BE2C (cell line): Measurements from ENCODE around the gene TFCP2.
"Not testable (repeated sequence)": the region's sequence is repeated elsewhere in the genome, so short reads cannot be mapped to it uniquely, and the experiment has no call there.

Experiments used
- DNase-seq: peaks from one replicate; pipeline ENCODE4 v3.0.0-alpha.2; 2020
- H3K27me3 ChIP-seq: fragments of 250-450 bp; sonication (Bioruptor Pico); 2 replicates; pipeline ENCODE4 v1.5.1; 2020; ENCODE audit warnings: mild to moderate bottlenecking
- H3K36me3 ChIP-seq: fragments of 250-450 bp; sonication (Bioruptor Pico); 2 replicates; pipeline ENCODE4 v1.5.1; 2020; ENCODE audit warnings: mild to moderate bottlenecking
- H3K4me1 ChIP-seq: fragments of 250-450 bp; sonication (Bioruptor Pico); 2 replicates; pipeline ENCODE4 v1.5.1; 2020
- H3K4me3 ChIP-seq: 2 replicates; pipeline ENCODE4 v1.5.1; 2011; ENCODE audit warnings: low read depth, low read length
- H3K9me3 ChIP-seq: fragments of 250-450 bp; sonication (Bioruptor Pico); 2 replicates; pipeline ENCODE4 v1.5.1; 2020
- TF ChIP-seq, protein P1 (sequence below): IDR thresholded peaks from 2 replicates; pipeline ENCODE4 v1.5.1; 2012; ENCODE audit warnings: mild to moderate bottlenecking, low read depth, low read length

TFCP2 gene

DNA sequence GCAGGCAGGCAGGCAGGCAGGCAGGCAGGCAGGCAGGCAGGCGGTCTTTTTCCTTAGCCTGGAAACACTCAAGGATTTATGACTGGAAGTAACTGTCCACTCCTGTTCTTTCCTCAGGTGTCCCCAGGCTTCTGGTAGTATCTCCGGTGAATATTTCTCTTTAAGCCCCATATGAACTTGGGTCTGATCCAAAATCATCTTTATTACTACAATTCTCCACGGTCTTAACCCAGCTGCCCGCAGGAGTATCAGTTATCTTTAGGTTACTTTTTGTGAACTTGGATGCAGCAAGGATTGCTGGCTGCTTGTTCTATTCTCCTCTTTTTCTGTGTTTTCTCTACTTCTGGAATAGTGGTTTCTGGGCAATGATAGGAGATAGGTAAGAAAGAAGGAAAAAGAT is 92.8 kb downstream of the TFCP2 start:
- 0 out of 2 replicates have a peak, but pooled peaks cover 2% of the 10 kb centered on the region for H3K4me1 ChIP-seq
- no peaks in the 10 kb centered on the region for H3K27me3 ChIP-seq

DNA sequence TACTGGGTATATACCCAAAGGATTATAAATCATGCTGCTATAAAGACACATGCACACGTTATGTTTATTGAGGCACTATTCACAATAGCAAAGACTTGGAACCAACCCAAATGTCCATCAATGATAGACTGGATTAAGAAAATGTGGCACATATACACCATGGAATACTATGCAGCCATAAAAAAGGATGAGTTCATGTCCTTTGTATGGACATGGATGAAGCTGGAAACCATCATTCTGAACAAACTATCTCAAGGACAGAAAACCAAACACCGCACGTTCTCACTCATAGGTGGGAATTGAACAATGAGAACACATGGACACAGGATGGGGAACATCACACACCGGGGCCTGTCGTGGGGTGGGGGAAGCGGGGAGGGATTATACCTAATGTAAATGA is 94.1 kb downstream of the TFCP2 start:
- not testable (repeated sequence) for H3K9me3 ChIP-seq, H3K36me3 ChIP-seq, H3K4me3 ChIP-seq, DNase-seq, H3K4me1 ChIP-seq, H3K27me3 ChIP-seq

More for the DNA sequence above, 92.8 kb downstream of the TFCP2 start:
- Histone ChIP-seq H3K4me3 (no peak overlapping the region), H3K36me3 (no peaks in the 10 kb centered on the region), H3K9me3 (no peaks in the 10 kb centered on the region)
- TF ChIP-seq, protein P1, sequence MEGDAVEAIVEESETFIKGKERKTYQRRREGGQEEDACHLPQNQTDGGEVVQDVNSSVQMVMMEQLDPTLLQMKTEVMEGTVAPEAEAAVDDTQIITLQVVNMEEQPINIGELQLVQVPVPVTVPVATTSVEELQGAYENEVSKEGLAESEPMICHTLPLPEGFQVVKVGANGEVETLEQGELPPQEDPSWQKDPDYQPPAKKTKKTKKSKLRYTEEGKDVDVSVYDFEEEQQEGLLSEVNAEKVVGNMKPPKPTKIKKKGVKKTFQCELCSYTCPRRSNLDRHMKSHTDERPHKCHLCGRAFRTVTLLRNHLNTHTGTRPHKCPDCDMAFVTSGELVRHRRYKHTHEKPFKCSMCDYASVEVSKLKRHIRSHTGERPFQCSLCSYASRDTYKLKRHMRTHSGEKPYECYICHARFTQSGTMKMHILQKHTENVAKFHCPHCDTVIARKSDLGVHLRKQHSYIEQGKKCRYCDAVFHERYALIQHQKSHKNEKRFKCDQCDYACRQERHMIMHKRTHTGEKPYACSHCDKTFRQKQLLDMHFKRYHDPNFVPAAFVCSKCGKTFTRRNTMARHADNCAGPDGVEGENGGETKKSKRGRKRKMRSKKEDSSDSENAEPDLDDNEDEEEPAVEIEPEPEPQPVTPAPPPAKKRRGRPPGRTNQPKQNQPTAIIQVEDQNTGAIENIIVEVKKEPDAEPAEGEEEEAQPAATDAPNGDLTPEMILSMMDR: no peak
- DNase-seq: no peak

DNA sequence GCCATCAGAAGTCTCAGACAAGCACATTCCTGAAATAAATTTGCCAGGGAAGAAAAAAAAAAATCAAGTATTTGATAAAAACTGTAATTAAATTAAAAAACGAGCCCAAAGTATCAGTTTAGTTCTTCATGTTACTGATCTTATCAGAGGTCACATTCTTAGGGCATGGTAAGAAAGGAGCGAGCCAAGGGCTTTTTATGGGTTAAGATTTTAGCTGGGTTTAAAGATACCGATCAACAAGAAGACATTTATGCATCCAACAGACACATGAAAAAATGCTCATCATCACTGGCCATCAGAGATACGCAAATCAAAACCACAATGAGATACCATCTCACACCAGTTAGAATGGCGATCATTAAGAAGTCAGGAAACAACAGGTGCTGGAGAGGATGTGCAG is 94.6 kb downstream of the TFCP2 start:
- H3K36me3 ChIP-seq: peaks cover 11% of the 10 kb centered on the region
- H3K4me3 ChIP-seq, DNase-seq, H3K4me1 ChIP-seq, H3K27me3 ChIP-seq, H3K9me3 ChIP-seq: not testable (repeated sequence)

DNA sequence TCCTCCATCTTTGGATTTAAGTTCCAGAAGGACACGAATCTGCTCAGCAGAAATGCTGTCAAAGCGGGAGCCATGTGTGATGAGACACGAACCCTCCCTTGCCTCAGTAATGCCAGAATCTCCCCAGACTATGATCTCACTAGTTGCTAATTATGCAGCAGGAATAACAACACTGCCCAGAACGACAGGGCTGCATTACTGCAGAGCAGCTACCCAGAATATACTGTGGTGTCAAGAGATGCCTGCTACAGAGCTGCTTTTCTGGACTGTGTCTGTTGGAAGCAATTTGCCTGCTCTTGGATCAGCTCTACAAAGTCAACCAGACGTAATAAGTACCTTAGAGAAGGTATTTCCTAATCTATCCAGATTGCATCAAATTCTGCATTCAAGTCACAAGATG is 95.0 kb downstream of the TFCP2 start:
- H3K4me3 ChIP-seq: no peak overlapping the region
- H3K27me3 ChIP-seq: no peaks in the 10 kb centered on the region
- DNase-seq: no peak
- TF ChIP-seq, protein P1: no peak
- H3K36me3 ChIP-seq: peaks cover 14% of the 10 kb centered on the region
- 0 out of 2 replicates have a peak, but pooled peaks cover 2% of the 10 kb centered on the region for H3K4me1 ChIP-seq
- H3K9me3 ChIP-seq: no peaks in the 10 kb centered on the region

DNA sequence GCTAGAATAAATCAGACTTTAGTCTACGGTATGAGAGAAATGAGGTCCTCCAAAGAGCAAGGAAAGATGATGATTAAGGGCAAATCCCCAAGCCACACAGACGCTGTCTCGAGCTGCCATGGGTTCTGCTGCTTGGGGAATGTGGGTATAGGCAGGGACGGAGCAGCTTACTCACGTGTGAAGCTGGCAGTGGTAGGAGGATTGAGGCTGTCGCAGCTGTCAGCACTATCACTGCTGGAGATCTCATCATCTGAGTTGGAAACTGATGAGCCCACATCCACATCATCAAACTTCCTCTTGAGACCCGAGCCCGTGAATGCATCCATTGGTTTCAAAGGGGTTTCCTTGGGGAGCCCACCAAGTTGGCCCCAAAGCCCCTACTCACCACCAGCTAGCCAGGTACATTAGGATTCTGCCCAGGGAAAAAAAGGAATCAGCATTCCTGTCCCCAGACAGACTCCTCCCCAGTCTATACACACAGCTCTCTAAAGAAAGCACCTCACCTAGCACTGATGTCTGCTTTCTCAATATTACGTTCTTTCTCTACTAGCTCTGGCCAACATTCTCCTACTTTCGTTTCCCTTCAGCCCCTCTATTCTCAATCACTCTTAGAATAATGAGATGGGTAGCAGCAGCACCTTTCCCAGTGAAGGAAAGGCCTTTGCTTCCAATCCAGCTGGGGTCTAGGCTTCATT is 96.6 kb downstream of the TFCP2 start:
- Histone ChIP-seq H3K4me1 (0 out of 2 replicates have a peak, but pooled peaks cover 2% of the 10 kb centered on the region), H3K9me3 (no peaks in the 10 kb centered on the region), H3K4me3 (no peak overlapping the region), H3K36me3 (peaks cover 24% of the 10 kb centered on the region), H3K27me3 (no peaks in the 10 kb centered on the region)
- TF ChIP-seq, protein P1: no peak
- no peak for DNase-seq

DNA sequence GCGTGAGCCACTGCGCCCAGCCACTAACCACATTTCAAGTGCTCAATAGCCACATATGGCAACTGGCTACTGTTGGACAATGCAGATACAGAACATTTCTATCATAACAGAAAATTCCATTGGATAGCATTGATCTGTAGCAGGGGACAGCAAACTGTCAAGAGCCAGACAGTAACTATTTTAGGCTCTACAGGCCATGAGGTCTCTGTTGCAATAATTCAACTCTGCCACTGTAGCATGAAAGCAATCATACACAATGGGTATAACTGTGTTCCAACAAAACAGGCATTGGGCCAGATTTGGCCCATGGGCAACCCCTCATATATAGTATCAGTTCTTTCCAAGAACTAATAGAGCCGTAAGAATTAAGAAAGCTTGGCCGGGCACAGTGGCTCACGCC is 97.5 kb downstream of the TFCP2 start:
- no peaks in the 10 kb centered on the region for H3K9me3 ChIP-seq
- H3K36me3 ChIP-seq: peaks cover 26% of the 10 kb centered on the region
- TF ChIP-seq, protein P1: no peak
- no peaks in the 10 kb centered on the region for H3K27me3 ChIP-seq
- no peak for DNase-seq
- H3K4me3 ChIP-seq: no peak overlapping the region
- peaks cover 2% of the 10 kb centered on the region; the same call in 1 of the 2 replicates for H3K4me1 ChIP-seq

DNA sequence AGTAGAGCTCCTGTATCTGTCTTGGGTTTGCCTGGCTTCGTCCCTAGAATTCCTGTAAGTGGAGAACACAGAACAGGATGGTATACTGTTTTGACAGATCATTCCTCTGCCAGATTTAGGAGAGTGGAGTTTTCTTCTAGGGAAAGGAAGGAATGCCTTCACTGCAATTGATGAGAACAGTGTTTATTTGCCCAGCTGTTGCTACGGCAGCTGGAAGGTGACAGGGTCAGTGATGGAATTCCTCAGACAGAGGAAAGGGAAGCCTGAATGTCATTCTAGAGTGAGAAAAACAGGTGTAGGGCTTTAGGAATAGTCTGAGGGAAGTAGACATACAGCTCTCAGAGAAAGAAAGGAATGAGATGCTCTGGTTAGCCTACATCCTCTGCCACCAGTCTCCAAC is 101.3 kb downstream of the TFCP2 start:
- Histone ChIP-seq H3K27me3 (no peaks in the 10 kb centered on the region), H3K36me3 (peaks cover 40% of the 10 kb centered on the region), H3K9me3 (no peaks in the 10 kb centered on the region), H3K4me3 (no peak overlapping the region), H3K4me1 (peaks cover 6% of the 10 kb centered on the region)
- DNase-seq: no peak
- TF ChIP-seq, protein P1: no peak
